ENCODE data around the gene LPP.

DNA sequence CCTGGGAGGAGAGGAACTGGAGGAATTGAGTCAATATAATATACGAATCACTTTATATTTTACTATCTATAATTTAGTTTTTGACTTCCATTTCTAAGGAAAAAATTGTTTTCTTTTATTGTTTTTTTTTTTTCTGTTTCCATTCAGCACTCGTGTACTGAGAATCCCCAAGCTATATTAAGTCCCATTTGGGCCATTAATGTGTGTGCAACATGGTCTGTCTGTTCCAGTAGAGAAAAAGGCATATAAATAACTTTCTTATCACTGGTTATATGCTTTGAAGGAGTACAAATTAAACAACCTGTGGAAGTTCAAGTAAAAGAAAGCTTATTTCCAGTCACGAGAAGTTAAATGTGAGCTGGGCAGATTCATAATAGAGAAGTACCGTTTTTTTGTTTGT is 518.9 kb downstream of the LPP start:
- no peak for TF ChIP-seq POLR2A (IDR thresholded peaks at IDR 0.05)
- TF ChIP-seq, protein P1, sequence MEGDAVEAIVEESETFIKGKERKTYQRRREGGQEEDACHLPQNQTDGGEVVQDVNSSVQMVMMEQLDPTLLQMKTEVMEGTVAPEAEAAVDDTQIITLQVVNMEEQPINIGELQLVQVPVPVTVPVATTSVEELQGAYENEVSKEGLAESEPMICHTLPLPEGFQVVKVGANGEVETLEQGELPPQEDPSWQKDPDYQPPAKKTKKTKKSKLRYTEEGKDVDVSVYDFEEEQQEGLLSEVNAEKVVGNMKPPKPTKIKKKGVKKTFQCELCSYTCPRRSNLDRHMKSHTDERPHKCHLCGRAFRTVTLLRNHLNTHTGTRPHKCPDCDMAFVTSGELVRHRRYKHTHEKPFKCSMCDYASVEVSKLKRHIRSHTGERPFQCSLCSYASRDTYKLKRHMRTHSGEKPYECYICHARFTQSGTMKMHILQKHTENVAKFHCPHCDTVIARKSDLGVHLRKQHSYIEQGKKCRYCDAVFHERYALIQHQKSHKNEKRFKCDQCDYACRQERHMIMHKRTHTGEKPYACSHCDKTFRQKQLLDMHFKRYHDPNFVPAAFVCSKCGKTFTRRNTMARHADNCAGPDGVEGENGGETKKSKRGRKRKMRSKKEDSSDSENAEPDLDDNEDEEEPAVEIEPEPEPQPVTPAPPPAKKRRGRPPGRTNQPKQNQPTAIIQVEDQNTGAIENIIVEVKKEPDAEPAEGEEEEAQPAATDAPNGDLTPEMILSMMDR (IDR thresholded peaks at IDR 0.05 in 4 of 5, conservative IDR thresholded peaks at IDR 0.05 in 1 of 5) = no peak

All from gastrocnemius medialis (tissue), 4 donors.